Measurements from ENCODE around the gene MTRF1.
"Not testable (repeated sequence)": the region's sequence is repeated elsewhere in the genome, so short reads cannot be mapped to it uniquely, and the experiment has no call there.

The MTRF1 gene

GRCh38 chr13:41222259-41222852 is 41.0 kb downstream of the MTRF1 start:
- DNase-seq, result peak; percentile 71

- DNase-seq, result no peak
Measured at GRCh38 chr13:41220401-41220800, 43.0 kb downstream of the MTRF1 start.

GRCh38 chr13:41216160-41216559 is 47.2 kb downstream of the MTRF1 start:
- DNase-seq, result no peak

GRCh38 chr13:41213919-41214318 is 49.5 kb downstream of the MTRF1 start:
- no peak for DNase-seq

- no peak for DNase-seq
Measured at GRCh38 chr13:41213316-41213715, 50.1 kb downstream of the MTRF1 start.

GRCh38 chr13:41212881-41213280 is 50.5 kb downstream of the MTRF1 start:
- no peak for DNase-seq

- no peak for DNase-seq
Measured at GRCh38 chr13:41211062-41211461, 52.3 kb downstream of the MTRF1 start.

GRCh38 chr13:41206467-41206866 is 56.9 kb downstream of the MTRF1 start:
- no peak for DNase-seq

- DNase-seq, result no peak
Measured at GRCh38 chr13:41203810-41204209, 59.6 kb downstream of the MTRF1 start.

GRCh38 chr13:41200126-41200525 is 63.2 kb downstream of the MTRF1 start:
- DNase-seq, result no peak

GRCh38 chr13:41199526-41199925 is 63.9 kb downstream of the MTRF1 start:
- DNase-seq, result no peak

- DNase-seq, result no peak
Measured at GRCh38 chr13:41199079-41199478, 64.3 kb downstream of the MTRF1 start.

- DNase-seq, result no peak
Measured at GRCh38 chr13:41196620-41197019, 66.8 kb downstream of the MTRF1 start.

- DNase-seq, result no peak
Measured at GRCh38 chr13:41196011-41196410, 67.4 kb downstream of the MTRF1 start.

- peak; percentile 97 for DNase-seq
Measured at GRCh38 chr13:41193919-41194824, 69.2 kb downstream of the MTRF1 start, which contains the start of gene KBTBD7. Gene KBTBD7, minus strand, starts transcription at chr13:41194569. Its CDS starts 312 bp downstream, at chr13:41194257.

GRCh38 chr13:41193469-41193868 is 69.9 kb downstream of the MTRF1 start:
- DNase-seq, result no peak

GRCh38 chr13:41188584-41188983 is 74.8 kb downstream of the MTRF1 start:
- DNase-seq, result no peak

- no peak for DNase-seq
Measured at GRCh38 chr13:41186481-41186880, 76.9 kb downstream of the MTRF1 start.

GRCh38 chr13:41182231-41182630 is 81.1 kb downstream of the MTRF1 start:
- DNase-seq, result no peak

- no peak for DNase-seq
Measured at GRCh38 chr13:41179593-41180250, 83.7 kb downstream of the MTRF1 start.

- no peak for DNase-seq
Measured at GRCh38 chr13:41178040-41178439, 85.3 kb downstream of the MTRF1 start.

- DNase-seq, result no peak
Measured at GRCh38 chr13:41177616-41178015, 85.8 kb downstream of the MTRF1 start.

GRCh38 chr13:41175576-41175975 is 87.8 kb downstream of the MTRF1 start:
- DNase-seq, result not testable (repeated sequence)
